IMR-90 (cell line): ENCODE data around the gene FAXDC2. TPM values are rescaled to one million over a fixed set of nuclear protein-coding genes. Genes with fewer than 3 reads are reported as not detected.

ENCODE experiments used
- ATAC-seq: fragments of 200-7000 bp; cut with Tn5 transposase; 2 replicates; pipeline ENCODE4 v1.9.1; 2020; ENCODE audit warnings: low read depth, mild to moderate bottlenecking, moderate library complexity
- BruUV-seq: library from RNA; stranded (reverse); fragments of 400-500 nt; replicated peaks from 2 replicates; lab custom pipeline; 2021; lab: Mats Ljungman, UMichigan
- CTCF ChIA-PET: fragments of 300-600 bp; formaldehyde crosslinking; extraction: SDS; loops from one replicate; lab custom pipeline; 2021; ENCODE audit warnings: antibody characterized with exemption; lab: Yijun Ruan, JAX
- POLR2A ChIA-PET: fragments of 300-600 bp; sonication (Branson Sonifier 250); formaldehyde crosslinking; loops from one replicate; lab custom pipeline; 2022; ENCODE audit warnings: antibody characterized with exemption; ENCODE audit not compliant: unreplicated experiment; lab: Charles Lee
- DNase-seq: peaks from one replicate; pipeline ENCODE4 v3.0.0; 2013
- H2AFZ ChIP-seq: replicated peaks from 2 replicates; pipeline ENCODE3; 2013; ENCODE audit warnings: low read length, mild to moderate bottlenecking; ENCODE audit not compliant: poor library complexity
- H2AK5ac ChIP-seq: 2 replicates; pipeline ENCODE4 v1.6.1; 2013; ENCODE audit warnings: low read depth, low read length, inconsistent platforms
- H2AK9ac ChIP-seq: replicated peaks from 2 replicates; pipeline ENCODE3; 2013; ENCODE audit warnings: mild to moderate bottlenecking, low read depth, low read length, moderate library complexity; ENCODE audit not compliant: poor library complexity
- H2BK120ac ChIP-seq: 2 replicates; pipeline ENCODE4 v1.6.1; 2013; ENCODE audit warnings: low read depth, low read length, inconsistent platforms
- H2BK15ac ChIP-seq: 3 replicates; pipeline ENCODE4 v1.6.1; 2013; ENCODE audit warnings: low read depth, low read length, inconsistent platforms
- H2BK20ac ChIP-seq: 2 replicates; pipeline ENCODE4 v1.6.1; 2013; ENCODE audit warnings: low read depth, mild to moderate bottlenecking, inconsistent platforms, low read length, moderate library complexity
- H2BK5ac ChIP-seq: 2 replicates; pipeline ENCODE4 v1.6.1; 2013; ENCODE audit warnings: mild to moderate bottlenecking, low read depth, low read length, inconsistent platforms; ENCODE audit not compliant: poor library complexity, severe bottlenecking
- H3K14ac ChIP-seq: replicated peaks from 2 replicates; pipeline ENCODE4 v1.6.1; 2013; ENCODE audit warnings: low read depth, low read length, inconsistent platforms
- H3K18ac ChIP-seq: 2 replicates; pipeline ENCODE4 v1.6.1; 2013; ENCODE audit warnings: low read depth, low read length, control low read depth
- H3K23ac ChIP-seq: 2 replicates; pipeline ENCODE4 v1.6.1; 2013; ENCODE audit warnings: low read depth, low read length, inconsistent platforms
- H3K27ac ChIP-seq: 2 replicates; pipeline ENCODE4 v1.5.1; 2013; ENCODE audit warnings: mild to moderate bottlenecking, control low read depth, low read length; ENCODE audit not compliant: insufficient read depth
- H3K27me3 ChIP-seq: 2 replicates; pipeline ENCODE4 v1.6.1; 2013; ENCODE audit warnings: low read length; ENCODE audit not compliant: control insufficient read depth, insufficient read depth
- H3K36me3 ChIP-seq: 2 replicates; pipeline ENCODE4 v1.6.1; 2013; ENCODE audit warnings: low read length, mixed read lengths; ENCODE audit not compliant: control insufficient read depth, insufficient read depth
- H3K4ac ChIP-seq: 2 replicates; pipeline ENCODE4 v1.6.1; 2013; ENCODE audit warnings: low read depth, low read length, inconsistent platforms
- H3K4me1 ChIP-seq: 2 replicates; pipeline ENCODE4 v1.6.1; 2013; ENCODE audit warnings: low read length, mixed read lengths; ENCODE audit not compliant: control insufficient read depth, insufficient read depth
- H3K4me2 ChIP-seq: 2 replicates; pipeline ENCODE4 v1.6.1; 2013; ENCODE audit warnings: low read depth, mild to moderate bottlenecking, control low read depth, low read length, moderate library complexity
- H3K4me3 ChIP-seq: 2 replicates; pipeline ENCODE4 v1.5.1; 2013; ENCODE audit warnings: low read depth, mild to moderate bottlenecking, control low read depth, low read length, moderate library complexity; ENCODE audit not compliant: insufficient read depth
- H3K56ac ChIP-seq: 2 replicates; pipeline ENCODE4 v1.6.1; 2013; ENCODE audit warnings: low read length, inconsistent platforms; ENCODE audit not compliant: insufficient read depth; ENCODE audit errors: extremely low read depth
- H3K79me1 ChIP-seq, 2 experiments: 2 replicates each; pipeline ENCODE4 v1.6.1; 2013; ENCODE audit warnings: low read length in 2 of 2, inconsistent platforms in 1 of 2, low read depth in 1 of 2
- H3K9ac ChIP-seq: 2 replicates; pipeline ENCODE4 v1.6.1; 2013; ENCODE audit warnings: low read depth, low read length, control low read depth
- H3K9me1 ChIP-seq: 2 replicates; pipeline ENCODE4 v1.6.1; 2013; ENCODE audit warnings: low read length, inconsistent platforms; ENCODE audit not compliant: insufficient read depth
- H3K9me3 ChIP-seq: 2 replicates; pipeline ENCODE4 v1.6.1; 2013; ENCODE audit warnings: low read length; ENCODE audit not compliant: control insufficient read depth, insufficient read depth
- H4K20me1 ChIP-seq: 2 replicates; pipeline ENCODE4 v1.6.1; 2013; ENCODE audit warnings: low read length, inconsistent platforms; ENCODE audit not compliant: insufficient read depth
- H4K5ac ChIP-seq: 2 replicates; pipeline ENCODE4 v1.6.1; 2013; ENCODE audit warnings: mild to moderate bottlenecking, low read depth, low read length, control low read depth
- H4K8ac ChIP-seq, 2 experiments: 2 replicates each; pipeline ENCODE4 v1.6.1; 2013; ENCODE audit warnings: low read depth in 2 of 2, low read length in 2 of 2, control low read depth in 1 of 2, inconsistent platforms in 1 of 2
- H4K91ac ChIP-seq: 2 replicates; pipeline ENCODE4 v1.6.1; 2013; ENCODE audit warnings: low read depth, low read length, inconsistent platforms; ENCODE audit not compliant: insufficient read depth
- CEBPB ChIP-seq: IDR thresholded peaks from 2 replicates; pipeline ENCODE4 v1.6.1; 2012; ENCODE audit warnings: low read depth, low read length, improper control_type of control experiment
- CHD1 ChIP-seq: IDR thresholded peaks from 2 replicates; pipeline ENCODE4 v1.6.1; 2012; ENCODE audit warnings: low read depth, low read length, improper control_type of control experiment
- CTCF ChIP-seq: conservative IDR thresholded peaks from 2 replicates; pipeline ENCODE4 v1.5.1; 2012; ENCODE audit warnings: mild to moderate bottlenecking, low read depth, low read length, improper control_type of control experiment
- ELK1 ChIP-seq: fragments of 150-350 bp; IDR thresholded peaks from 2 replicates; pipeline ENCODE4 v1.6.1; 2016; ENCODE audit warnings: low read depth, mild to moderate bottlenecking, low read length, moderate library complexity, borderline replicate concordance
- FOS ChIP-seq: fragments of 150-350 bp; IDR thresholded peaks from 2 replicates; pipeline ENCODE4 v1.6.1; 2016; ENCODE audit warnings: low read depth, low read length
- MAFK ChIP-seq: IDR thresholded peaks from 2 replicates; pipeline ENCODE4 v1.6.1; 2012; ENCODE audit warnings: low read depth, low read length, improper control_type of control experiment
- MAZ ChIP-seq: IDR thresholded peaks from 2 replicates; pipeline ENCODE4 v1.6.1; 2012; ENCODE audit warnings: low read depth, mild to moderate bottlenecking, low read length, improper control_type of control experiment, moderate library complexity, borderline replicate concordance
- NFE2L2 ChIP-seq: fragments of 150-350 bp; IDR thresholded peaks from 2 replicates; pipeline ENCODE4 v1.6.1; 2016; ENCODE audit warnings: low read depth, mild to moderate bottlenecking, low read length
- POLR2A ChIP-seq: IDR thresholded peaks from 2 replicates; pipeline ENCODE4 v1.6.1; 2012; ENCODE audit warnings: mild to moderate bottlenecking, low read depth, low read length
- RCOR1 ChIP-seq: IDR thresholded peaks from 2 replicates; pipeline ENCODE4 v1.6.1; 2012; ENCODE audit warnings: mild to moderate bottlenecking, low read length, improper control_type of control experiment; ENCODE audit not compliant: insufficient replicate concordance
- RFX5 ChIP-seq: IDR thresholded peaks from 2 replicates; pipeline ENCODE4 v1.8.0; 2012; ENCODE audit warnings: low read depth, mild to moderate bottlenecking, low read length, moderate library complexity
- SMC3 ChIP-seq: fragments of 150-350 bp; IDR thresholded peaks from 2 replicates; pipeline ENCODE4 v1.6.1; 2016; ENCODE audit warnings: low read depth, mild to moderate bottlenecking, antibody characterized with exemption, low read length, moderate library complexity
- USF2 ChIP-seq: fragments of 150-350 bp; IDR thresholded peaks from 2 replicates; pipeline ENCODE4 v1.6.1; 2017; ENCODE audit warnings: mild to moderate bottlenecking, antibody characterized with exemption, low read length, low read depth
- WGBS, 2 experiments: methylation state at CpG; one replicate each; pipeline versions ENCODE4 v1.1.5 to v1.1.7; 2013; ENCODE audit warnings: missing lambda C conversion rate in 2 of 2; ENCODE audit not compliant: insufficient read length in 1 of 2; ENCODE audit errors: extremely low coverage in 2 of 2; 5-methylcytosine and 5-hydroxymethylcytosine counted together
- dilution Hi-C: fragments of 300-500 bp; cut with HindIII; formaldehyde crosslinking; loops from one replicate; pipeline ENCODE4 v1.14.3; 2018; ENCODE audit warnings: low sequenced_read_pairs; ENCODE audit not compliant: unreplicated experiment
- in situ Hi-C: fragments of 300-500 bp; cut with MboI; formaldehyde crosslinking; loops from 3 replicates; pipeline ENCODE4 v1.14.3; 2019; ENCODE audit warnings: low sequenced_read_pairs, inconsistent platforms, mixed read lengths
- intact Hi-C: fragments of 100-400 bp; cut with micrococcal nuclease; formaldehyde crosslinking; loops from 2 replicates; pipeline ENCODE4 v1.10.0; 2022
- polyA plus RNA-seq, 3 experiments: library from polyadenylated mRNA; depleted of rRNA; stranded (reverse); fragments of >200 nt; gene quantifications; 2 replicates each; pipeline ENCODE4 v1.2.3, GENCODE V29; 2012; ENCODE audit warnings: low replicate concordance in 1 of 3
- total RNA-seq: library from RNA; depleted of rRNA; stranded (reverse); fragments of >200 nt; gene quantifications from 2 replicates; pipeline ENCODE4 v1.2.3, GENCODE V29; 2012

FAXDC2 gene
- total and polyA plus RNA-seq, 2 of the 4 experiments (the other 2 are of a cell fraction) = 4.3 to 8.9 TPM

GRCh38 chr5:154860765-154861164, 10.4 kb upstream of the FAXDC2 start:
- ATAC-seq (no peak), DNase-seq (no peak)
- H3K9me3 ChIP-seq = no peaks in the 10 kb centered on the region
- peak overlapping the region; percentile 68; the same call in 1 of the 2 replicates for H3K9ac ChIP-seq
- CTCF ChIA-PET = interaction anchor here (0.6 kb wide), 1 partner anchor 20 kb away, joined by 3 read pairs; no protein-coding TSS in a partner anchor
- POLR2A ChIA-PET = no interaction called here
- H2BK120ac ChIP-seq = no peak overlapping the region
- WGBS, 2 experiments = no CpG with 5 or more reads among the region's 4 CpGs
- H2AFZ ChIP-seq = no peak overlapping the region
- H4K20me1 ChIP-seq = peaks cover 21% of the 10 kb centered on the region
- no peak overlapping the region for H3K14ac ChIP-seq
- no peak overlapping the region for H4K5ac ChIP-seq
- peaks cover 1% of the 10 kb centered on the region; the same call in 1 of the 2 replicates for H3K4me1 ChIP-seq
- H3K56ac ChIP-seq = no peak overlapping the region
- H3K23ac ChIP-seq = no peak overlapping the region; the same call in 1 of the 2 replicates
- no peak overlapping the region for H2BK15ac ChIP-seq
- no peak overlapping the region for H3K4ac ChIP-seq
- dilution Hi-C loops = no loop called here
- no peak overlapping the region for H2AK5ac ChIP-seq
- no peak overlapping the region for H2BK20ac ChIP-seq
- peak overlapping the region; percentile 68 for H2BK5ac ChIP-seq
- peaks cover 14 to 44% of the 10 kb centered on the region in 2 experiments for H3K79me1 ChIP-seq
- no peak overlapping the region for H4K91ac ChIP-seq
- TSS peak; percentile 14 for BruUV-seq
- H3K9me1 ChIP-seq = no peaks in the 10 kb centered on the region
- H3K36me3 ChIP-seq = peaks cover 9% of the 10 kb centered on the region
- H3K27me3 ChIP-seq = no peaks in the 10 kb centered on the region
- H2AK9ac ChIP-seq = no peak overlapping the region
- H3K27ac ChIP-seq = no peak overlapping the region
- H3K18ac ChIP-seq = no peak overlapping the region
- in situ Hi-C loops = no loop called here
- no peak overlapping the region for H4K8ac ChIP-seq
- H3K4me3 ChIP-seq = 0 out of 2 replicates have a peak overlapping the region, but pooled peaks have one; percentile 61
- TF ChIP-seq CHD1 = no peak
- no peak for TF ChIP-seq RCOR1
- no peak for TF ChIP-seq RFX5
- TF ChIP-seq POLR2A = no peak
- TF ChIP-seq SMC3 = no peak
- TF ChIP-seq USF2 = no peak
- TF ChIP-seq MAZ = no peak
- no peak for TF ChIP-seq MAFK
- no peak for TF ChIP-seq FOS
- TF ChIP-seq NFE2L2 = no peak
- no peak for TF ChIP-seq CTCF
- TF ChIP-seq CEBPB = no peak
- TF ChIP-seq ELK1 = no peak
- H3K4me2 ChIP-seq = peak overlapping the region; percentile 85
- intact Hi-C loops = loop anchor here (2.0 kb wide), 1 partner anchor 210 kb away; no protein-coding TSS in a partner anchor
